Stimulated activated CD8-positive, alpha-beta memory T cell treated with anti-CD3 and anti-CD28 coated beads, Interleukin-12 subunit alpha, Interleukin-12 subunit beta, amount 100 ng/mL, for 24 hours (primary cell): Measurements from ENCODE around the gene NPIPB4.
A peak's percentile ranks its signal among the peaks of the same experiment; 100 is the strongest.
"Not testable (repeated sequence)": the region's sequence is repeated elsewhere in the genome, so short reads cannot be mapped to it uniquely, and the experiment has no call there.

Experiments
- DNase-seq: peaks from one replicate; pipeline ENCODE4 v3.0.0-alpha.2; 2020; ENCODE audit errors: extremely low read depth

Gene NPIPB4

GRCh38 chr16:21857656-21858055 lies at the start of gene NPIPB4:
TSS of gene NPIPB4 (minus strand) at chr16:21857756. CDS start at chr16:21857378, 378 bp downstream.
- DNase-seq, result not testable (repeated sequence)

GRCh38 chr16:21898998-21899397 lies 41.4 kb upstream of the NPIPB4 start:
- DNase-seq, result not testable (repeated sequence)

- not testable (repeated sequence) for DNase-seq
Measured at GRCh38 chr16:21881988-21882387, 24.4 kb upstream of the NPIPB4 start.

GRCh38 chr16:21837186-21837585 lies 20.4 kb downstream of the NPIPB4 start:
- DNase-seq, result not testable (repeated sequence)

- DNase-seq, result not testable (repeated sequence)
Measured at GRCh38 chr16:21836334-21836733, 21.2 kb downstream of the NPIPB4 start.

- DNase-seq, result not testable (repeated sequence)
Measured at GRCh38 chr16:21835747-21836146, 21.8 kb downstream of the NPIPB4 start.

- DNase-seq, result not testable (repeated sequence)
Measured at GRCh38 chr16:21834211-21834610, 23.3 kb downstream of the NPIPB4 start.

- not testable (repeated sequence) for DNase-seq
Measured at GRCh38 chr16:21829929-21830328, 27.6 kb downstream of the NPIPB4 start.

- not testable (repeated sequence) for DNase-seq
Measured at GRCh38 chr16:21826067-21826706, 31.4 kb downstream of the NPIPB4 start.

- DNase-seq, result not testable (repeated sequence)
Measured at GRCh38 chr16:21825526-21825925, 32.0 kb downstream of the NPIPB4 start.

- DNase-seq, result not testable (repeated sequence)
Measured at GRCh38 chr16:21823258-21823657, 34.3 kb downstream of the NPIPB4 start.

GRCh38 chr16:21820908-21821465 lies 36.6 kb downstream of the NPIPB4 start:
- not testable (repeated sequence) for DNase-seq

- peak; percentile 27 for DNase-seq
Measured at GRCh38 chr16:21820028-21820907, 37.3 kb downstream of the NPIPB4 start.

- DNase-seq, result not testable (repeated sequence)
Measured at GRCh38 chr16:21819617-21820016, 37.9 kb downstream of the NPIPB4 start.

- not testable (repeated sequence) for DNase-seq
Measured at GRCh38 chr16:21817012-21817411, 40.5 kb downstream of the NPIPB4 start.

GRCh38 chr16:21815694-21816093 lies 41.9 kb downstream of the NPIPB4 start:
- not testable (repeated sequence) for DNase-seq

- not testable (repeated sequence) for DNase-seq
Measured at GRCh38 chr16:21802375-21802663, 55.2 kb downstream of the NPIPB4 start.

- DNase-seq, result not testable (repeated sequence)
Measured at GRCh38 chr16:21801538-21802374, 55.8 kb downstream of the NPIPB4 start.

GRCh38 chr16:21798601-21799000 lies 59.0 kb downstream of the NPIPB4 start:
- not testable (repeated sequence) for DNase-seq

- DNase-seq, result not testable (repeated sequence)
Measured at GRCh38 chr16:21793310-21793709, 64.2 kb downstream of the NPIPB4 start.

- not testable (repeated sequence) for DNase-seq
Measured at GRCh38 chr16:21790506-21790905, 67.0 kb downstream of the NPIPB4 start.
